ENCODE measurements around the gene SWI5.
"Not testable (repeated sequence)": the region's sequence is repeated elsewhere in the genome, so short reads cannot be mapped to it uniquely, and the experiment has no call there.

Gene SWI5

DNA sequence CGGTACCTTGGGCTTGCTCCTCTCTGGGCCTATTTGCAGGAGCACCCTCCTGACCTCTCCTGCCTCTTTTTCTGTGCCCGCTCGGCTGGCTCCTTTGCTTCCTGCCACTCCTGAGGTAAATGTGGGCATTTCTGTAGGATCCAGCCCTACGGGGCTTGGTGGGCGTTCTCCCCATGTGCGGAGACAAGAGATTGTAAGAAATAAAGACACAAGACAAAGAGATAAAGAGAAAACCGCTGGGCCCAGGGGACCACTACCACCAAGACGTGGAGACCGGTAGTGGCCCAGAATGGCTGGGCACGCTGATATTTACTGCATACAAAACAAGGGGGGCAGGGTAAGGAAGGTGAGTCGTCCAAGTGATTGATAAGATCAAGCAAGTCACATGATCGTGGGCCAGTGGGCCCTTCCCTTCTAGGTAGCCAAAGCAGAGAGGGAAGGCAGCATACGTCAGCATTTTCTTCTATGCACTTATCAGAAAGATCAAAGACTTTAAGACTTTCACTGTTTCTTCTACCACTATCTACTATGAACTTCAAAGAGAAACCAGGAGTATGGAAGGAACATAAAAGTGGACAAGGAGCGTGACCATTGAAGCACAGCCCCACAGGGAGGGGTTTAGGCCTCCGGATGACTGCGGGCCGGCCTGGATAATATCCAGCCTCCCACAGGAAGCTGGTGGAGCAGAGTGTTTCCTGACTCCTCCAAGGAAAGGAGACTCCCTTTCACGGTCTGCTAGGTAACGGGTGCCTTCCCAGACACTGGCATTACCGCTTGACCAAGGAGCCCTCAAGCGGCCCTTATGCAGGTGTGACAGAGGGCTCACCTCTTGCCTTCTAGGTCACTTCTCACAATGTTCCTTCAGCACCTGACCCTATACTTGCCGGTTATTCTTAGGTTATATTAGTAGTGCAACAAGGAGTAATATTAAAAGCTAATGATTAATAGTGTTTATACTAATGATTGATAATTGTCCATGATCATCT, 3.3 kb downstream of the SWI5 start:
- DNase-seq, result not testable (repeated sequence)

DNA sequence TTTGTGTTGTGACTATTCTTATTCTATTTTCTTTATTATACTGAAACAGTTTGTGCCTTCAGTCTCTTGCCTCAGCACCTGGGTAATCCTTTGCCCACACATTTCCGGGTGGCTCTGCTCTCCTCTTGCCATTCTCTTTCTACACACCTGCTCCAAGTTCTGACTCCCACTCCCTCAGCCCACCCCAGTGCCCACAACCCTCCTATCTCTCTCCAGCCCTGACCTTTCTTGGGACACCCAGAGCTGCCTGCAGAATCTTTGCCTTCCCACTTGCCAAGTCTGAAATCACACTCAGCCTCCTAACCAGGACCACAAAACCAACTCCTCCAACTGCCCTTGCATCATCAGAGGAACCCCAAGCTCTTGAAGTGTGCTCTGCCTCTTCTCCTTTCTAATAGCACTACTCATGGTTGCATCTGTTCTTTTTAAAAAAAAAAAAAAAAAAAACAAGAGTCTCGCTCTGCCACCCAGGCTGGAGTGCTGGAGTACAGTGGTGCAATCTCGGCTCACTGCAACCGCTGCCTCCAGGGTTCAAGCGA, 4.1 kb downstream of the SWI5 start:
- no peak for DNase-seq

DNA sequence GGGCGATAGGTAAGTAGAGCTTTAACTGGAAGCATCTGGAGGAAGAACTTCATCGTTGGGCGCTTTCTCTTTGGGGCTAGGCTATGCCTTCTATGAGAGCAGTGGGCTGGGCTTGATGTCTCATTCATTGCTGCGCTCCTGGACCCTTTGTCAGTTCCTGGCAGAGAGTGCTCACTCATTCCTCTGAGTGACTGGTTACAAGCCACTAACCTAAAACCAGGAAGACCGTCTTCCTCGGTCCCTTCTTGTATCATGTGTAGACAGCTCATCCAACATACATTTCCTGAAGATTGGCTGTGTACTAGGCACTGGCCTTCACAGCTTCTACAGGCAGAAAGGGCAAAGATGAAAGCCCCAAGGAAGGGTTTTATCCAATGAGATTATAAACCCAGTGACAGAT, 6.4 kb downstream of the SWI5 start:
- DNase-seq, result no peak

DNA sequence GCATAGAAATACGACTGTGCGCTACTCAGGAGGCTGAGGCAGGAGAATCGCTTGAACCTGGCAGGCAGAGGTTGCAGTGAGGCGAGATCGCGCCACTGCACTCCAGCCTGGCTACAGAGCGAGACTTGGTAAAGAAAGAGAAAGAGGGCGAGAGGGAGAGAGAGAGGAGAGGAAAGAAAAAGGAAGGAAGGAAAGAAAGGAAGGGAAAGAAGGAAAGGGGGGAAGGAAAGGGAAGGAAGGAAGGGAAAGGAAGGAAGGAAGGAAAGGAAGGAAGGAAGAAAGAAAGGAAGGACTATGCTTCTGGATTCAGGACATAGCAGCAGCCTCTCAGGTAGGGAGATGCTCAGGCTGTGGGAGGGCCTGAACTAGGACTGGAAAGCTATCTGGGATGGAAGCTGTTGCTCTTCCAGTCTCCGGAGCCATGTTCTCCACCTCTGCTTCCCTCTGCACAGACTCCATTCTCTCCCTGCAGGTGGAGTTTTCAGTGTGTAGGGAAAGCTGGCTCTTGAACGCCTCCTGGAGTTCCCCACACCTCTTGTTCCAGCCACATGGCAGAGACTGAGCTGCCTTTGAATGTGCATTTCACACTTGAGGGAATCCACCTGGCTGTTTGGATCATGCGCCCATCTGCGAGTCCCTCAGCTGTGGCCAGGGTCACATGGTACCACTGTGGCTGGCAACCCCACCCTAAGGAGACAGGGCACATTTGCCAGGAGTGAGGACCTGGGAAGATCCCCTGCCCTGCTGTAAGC, 9.1 kb downstream of the SWI5 start:
- no peak for DNase-seq

DNA sequence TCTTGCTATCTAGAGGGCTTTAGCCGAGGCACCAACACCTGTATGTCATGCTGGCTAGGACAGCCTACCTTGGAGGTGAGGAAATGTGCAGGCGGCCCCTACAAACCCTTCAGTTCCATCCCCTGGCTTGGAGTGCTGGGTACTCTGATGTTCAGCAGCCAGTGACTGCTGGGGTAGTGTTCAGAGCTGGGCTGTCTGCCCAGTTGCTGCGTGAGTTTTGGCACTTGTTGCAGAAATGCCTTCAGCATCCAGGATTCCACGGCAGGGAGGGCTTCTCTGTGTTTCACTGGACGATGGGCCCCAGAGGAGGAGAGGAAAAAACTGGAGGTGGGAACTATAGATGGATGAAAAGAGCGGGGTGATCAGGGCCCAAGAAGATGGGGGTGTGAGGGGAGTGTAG, 10.4 kb downstream of the SWI5 start:
- DNase-seq, result no peak

DNA sequence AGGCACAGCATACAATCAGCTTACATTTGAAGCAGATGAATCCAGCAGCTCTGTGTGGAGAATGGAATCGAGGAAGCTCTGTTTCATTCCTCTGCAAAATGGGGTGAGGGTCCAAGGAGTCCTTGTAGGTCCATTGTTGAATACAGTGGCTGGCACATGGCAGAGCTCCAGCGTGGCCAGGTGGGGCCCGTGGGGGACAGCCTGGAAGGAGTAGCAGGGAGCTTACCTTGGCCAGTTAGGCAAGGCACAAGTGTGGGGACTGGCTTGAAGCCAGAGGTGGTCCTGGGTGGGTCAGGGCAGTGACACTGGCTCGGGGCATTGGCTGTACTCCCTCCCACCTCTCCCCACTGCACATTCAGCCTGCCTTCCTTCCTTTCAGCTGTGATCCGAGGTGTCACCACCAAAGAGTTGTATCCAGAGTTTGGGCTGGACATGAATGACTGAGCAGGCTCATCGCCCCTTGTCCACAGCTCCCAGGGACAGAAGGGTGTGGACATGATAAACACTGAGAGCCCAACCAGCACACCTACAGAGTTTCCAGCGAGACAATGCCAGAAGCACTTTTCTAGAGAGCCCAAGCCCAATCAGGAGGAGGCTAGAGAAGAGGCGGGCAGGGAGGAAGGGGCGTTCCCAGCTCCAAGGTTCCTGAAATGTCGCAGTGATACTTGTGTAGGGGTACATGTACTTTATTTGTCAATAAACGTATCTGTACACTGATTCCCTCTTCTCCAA, 12.4 kb downstream of the SWI5 start:
- DNase-seq, result no peak

DNA sequence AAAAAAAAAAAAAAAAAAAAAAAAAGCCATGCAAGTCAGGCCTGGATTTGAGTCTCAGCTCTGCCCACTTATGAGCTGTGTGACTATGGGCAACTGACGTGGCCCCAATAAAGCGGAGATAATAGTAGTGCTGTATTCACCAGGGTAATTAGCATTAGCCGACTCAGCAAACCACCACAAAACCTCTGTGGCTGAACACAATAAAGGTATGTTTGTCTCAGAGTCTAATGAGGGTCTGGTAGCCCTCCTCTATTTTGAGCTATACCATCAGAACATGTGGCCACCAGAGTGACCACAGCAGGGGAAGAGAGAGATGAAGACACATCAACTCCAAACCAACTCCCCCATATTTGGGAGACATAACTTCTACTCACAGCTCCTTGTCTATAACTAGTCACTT, 15.9 kb downstream of the SWI5 start:
- DNase-seq, result no peak

DNA sequence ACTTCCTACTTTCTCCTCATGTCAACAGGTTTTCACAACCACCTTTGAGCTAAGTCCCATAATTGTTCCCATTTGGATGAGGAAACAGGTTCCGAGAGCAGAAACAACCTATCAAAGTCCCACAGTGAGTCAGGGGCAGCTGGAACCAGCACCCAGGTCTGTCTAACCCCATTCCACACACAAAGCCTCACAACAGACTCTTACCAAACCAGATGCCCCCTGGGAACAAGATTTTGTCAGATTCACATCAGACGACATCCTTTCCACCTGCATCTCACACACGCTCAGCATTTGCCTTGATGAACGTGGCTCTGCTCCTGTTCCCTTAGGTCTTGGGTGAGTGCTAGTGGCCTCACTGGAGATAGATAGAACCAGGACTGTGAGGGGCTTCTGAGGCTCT, 17.0 kb downstream of the SWI5 start:
- no peak for DNase-seq

DNA sequence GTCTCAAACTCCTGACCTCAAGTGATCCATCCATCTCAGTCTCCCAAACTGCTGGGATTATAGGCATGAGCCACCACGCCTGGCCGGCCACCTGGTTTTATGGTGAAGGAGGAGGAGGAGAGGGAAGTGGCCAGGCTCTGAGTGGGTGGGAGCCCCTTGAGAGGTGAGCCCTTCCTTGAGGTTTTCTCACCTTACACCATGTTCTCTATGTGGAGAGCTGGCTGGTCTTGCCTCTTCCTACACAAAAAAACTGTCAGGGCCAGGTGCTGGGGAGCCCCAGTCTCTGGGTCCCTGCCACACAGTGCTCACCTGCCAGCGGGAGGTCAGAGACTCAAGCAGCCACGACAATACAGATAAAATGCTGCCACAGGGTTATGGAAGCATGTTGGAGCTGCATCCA, 18.1 kb downstream of the SWI5 start:
- no peak for DNase-seq

DNA sequence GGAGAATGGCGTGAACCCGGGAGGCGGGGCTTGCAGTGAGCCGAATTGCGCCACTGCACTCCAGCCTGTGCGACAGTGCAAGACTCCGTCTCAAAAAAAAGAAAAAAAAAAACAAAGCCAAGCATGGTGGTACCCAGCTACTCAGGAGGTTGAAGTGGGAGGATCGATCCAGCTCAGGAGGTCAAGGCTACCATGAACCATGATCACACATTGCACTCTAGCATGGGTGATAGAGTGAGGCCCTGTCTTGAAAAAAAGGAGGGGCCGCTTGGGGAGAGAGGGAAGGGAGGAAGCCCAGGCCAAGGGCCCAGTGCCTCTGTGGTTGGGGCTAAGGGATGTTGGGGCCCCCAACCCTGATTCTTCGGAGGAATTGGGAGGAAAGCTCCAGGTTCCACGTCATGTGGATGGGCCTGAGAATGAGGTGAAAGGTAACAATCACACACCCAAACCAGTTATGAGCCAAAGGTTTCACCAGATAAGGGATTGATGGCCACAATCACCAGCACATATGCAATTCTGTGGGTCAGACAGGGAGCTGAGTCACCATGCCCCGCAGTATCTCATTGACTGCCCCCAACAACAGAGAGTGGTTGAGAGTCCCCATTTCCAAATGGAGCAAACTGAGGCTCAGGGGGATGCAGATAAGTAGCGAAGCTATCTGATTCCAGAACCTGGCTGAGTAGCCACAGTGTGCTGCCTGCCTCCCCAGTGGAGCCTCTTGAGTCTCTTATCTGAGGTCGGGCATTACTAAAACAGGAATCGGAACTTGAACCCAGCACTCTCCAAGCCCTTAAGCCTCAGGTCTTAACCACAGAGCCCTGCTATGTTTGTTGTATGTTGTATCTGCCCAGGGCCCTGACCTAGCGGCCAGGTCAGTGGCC, 20.5 kb downstream of the SWI5 start:
- no peak for DNase-seq

DNA sequence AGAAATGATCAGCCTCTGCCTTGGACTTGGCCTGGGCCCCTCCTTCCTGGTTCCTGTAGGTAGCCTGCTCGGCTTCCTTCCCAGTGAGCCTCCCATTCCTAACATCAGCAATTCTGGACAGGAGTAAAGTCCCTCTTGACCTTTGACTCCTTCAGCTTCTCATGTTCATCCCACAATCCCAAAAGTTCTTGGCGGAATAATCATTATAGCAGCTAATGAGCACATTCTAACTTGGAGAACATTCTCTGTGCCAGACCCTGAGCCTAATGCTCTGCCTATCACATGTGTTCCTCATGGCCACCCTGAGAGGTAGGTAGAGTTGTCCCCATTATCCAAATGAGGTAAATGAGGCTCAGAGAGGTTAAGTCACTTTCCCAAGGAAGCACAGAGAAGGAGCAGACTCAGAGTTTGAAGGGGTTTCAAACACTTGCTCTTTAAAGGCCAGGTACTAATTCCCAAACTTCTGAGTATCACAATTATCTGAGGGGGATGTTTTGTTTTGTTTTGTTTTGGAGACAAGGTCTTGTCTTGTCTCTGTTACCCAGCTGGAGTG, 21.2 kb downstream of the SWI5 start:
- no peak for DNase-seq

DNA sequence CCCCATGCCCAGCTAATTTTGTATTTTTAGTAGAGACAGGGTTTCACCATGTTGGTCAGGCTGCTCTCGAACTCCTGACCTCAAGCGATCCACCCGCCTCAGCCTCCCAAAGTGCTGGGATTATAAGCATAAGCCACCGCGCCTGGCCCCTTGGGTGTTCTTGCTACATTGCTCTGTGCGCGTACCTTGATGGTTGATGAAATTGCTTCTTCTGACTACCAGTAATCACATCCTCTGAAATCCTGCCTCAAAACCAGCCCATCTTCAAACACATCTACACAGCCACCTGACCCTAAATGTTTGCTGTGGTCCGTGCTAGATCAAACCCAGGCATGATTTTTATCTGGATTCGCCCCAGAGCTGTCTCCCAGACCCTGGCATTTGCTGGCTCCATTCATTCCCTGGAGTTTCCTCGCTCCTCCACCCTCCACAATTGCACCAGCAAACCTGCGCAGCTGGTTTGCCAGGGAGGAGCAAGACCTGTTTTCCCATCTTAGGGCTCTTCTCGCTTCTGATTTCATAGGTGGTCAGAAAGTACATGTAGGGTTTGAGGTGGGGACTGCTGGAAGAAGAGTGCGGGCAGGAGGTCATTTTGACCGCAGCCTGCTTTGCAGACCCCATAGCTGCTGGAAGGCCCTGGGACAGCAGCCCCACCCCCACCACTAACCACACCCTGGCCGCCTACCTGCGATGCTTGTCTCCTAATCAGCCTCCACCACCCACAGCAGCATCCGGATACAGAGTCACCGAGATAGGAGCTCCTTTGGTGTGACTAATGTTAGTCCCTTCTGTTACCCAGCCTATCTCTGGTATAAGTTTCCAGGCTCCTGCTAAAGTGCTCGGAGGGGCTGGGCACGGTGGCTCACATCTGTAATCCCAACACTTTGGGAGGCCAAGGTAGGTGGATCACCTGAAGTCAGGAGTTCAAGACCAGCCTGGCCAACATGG, 22.7 kb downstream of the SWI5 start:
- DNase-seq, result no peak

DNA sequence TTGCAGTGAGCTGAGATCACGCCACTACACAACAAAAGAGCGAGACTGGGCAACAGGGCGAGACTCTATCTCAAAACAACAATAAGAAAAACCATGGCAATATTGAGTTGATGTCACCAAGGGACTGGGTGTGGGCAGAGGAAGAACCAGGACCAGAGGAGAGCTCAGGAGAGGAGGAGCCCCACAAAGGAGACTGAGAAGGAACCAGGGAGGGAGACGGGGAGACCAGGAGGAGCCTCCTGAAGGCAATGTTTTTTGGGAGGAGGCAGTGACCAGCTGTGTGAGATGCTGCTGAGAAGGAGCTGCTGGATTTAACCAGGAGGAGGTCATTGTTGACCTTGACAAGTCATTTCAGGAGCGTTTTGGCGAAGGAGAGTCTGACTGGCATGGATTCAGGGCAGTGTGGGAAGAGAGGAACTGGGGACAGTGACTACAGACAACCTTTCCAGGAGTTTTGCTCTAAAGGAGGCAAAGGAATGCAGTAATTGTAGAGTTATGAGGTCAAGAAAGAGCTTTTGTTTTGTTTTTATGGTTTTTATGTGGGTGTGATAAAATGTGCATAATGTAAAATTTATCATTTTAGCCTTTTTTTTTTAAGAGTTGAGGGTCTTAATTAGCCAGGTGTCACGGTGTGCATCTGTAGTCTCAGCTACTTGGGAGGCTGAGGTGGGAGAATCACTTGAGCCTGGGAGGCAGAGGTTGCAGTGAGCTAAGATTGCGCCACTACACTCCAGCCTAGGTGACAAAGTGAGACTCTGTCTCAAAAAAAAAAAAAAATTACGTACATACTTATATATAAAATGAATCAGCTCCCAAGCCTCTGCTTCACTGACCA, 28.3 kb downstream of the SWI5 start:
- DNase-seq, result no peak

DNA sequence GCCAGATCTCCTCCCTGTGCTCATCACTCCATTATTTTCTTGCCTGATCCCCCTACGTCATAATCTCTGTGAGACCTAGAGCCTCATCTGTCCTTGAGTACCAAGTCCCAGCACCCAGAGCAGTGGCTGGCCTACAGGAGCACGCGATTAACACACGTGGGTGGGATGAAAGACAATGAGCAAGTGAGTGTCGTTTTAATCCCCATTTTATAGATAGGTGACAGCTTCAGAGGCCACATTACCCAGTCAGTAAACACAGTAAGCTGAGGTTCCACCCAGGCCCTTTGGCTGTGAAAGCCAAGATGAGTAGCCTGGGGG, 28.9 kb downstream of the SWI5 start:
- DNase-seq, result no peak

DNA sequence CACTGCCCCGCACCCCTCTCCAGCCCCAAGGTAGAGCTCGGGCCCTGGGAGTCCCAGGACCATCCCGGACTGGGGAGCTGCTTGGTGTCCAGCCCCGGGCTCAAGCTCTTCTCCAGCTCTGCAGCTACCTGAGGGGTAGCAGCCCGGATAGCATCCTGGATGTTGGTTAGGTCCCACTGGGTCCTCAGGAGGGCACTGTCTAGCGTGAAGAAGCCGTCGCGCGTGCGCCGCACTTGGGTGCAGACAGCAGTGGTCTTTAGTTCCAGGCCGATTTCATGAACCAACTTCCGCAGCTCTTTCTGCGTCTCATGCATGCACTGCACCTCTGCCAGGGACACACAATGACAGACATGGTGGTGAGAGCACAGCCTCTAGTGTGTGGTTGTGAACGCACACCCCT, 33.5 kb downstream of the SWI5 start:
- DNase-seq, result no peak

DNA sequence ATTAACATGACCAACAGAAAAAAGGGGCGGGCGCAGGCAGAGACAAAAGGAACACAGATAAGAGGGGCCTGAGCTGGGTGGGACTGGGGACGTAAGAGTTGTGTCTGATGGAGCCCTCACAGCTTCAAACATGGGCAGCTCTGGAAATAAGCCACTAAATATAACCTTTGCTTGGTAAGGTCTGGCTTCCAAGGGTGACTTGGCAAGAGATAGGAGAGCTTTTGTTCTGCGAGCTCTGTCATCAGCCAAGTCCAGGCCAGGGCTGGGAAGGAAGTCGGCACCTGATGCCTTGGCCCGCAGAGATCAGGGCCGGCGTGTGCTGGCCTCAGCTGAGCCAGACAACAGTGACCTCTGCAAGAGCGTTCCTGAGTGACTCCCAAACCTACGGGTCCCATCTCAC, 34.4 kb downstream of the SWI5 start:
- DNase-seq, result no peak

DNA sequence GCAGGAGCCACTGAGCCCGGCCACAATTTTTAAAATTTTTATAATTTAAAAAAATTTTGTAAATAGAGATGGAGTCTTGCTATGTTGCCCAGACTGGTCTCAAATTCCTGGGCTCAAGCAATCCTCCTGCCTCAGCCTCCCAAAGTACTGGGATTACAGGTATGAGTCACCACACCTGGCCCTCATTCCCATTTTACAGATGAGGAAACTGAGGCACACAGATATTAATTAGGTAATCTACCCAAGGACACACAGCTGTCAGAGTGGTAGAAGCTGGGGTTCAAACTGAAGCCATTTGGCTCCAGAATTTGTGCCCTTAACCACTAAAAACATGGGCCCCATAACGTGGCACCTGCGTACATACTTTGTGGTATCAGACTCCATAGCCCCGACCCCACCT, 38.6 kb downstream of the SWI5 start:
- DNase-seq, result no peak

DNA sequence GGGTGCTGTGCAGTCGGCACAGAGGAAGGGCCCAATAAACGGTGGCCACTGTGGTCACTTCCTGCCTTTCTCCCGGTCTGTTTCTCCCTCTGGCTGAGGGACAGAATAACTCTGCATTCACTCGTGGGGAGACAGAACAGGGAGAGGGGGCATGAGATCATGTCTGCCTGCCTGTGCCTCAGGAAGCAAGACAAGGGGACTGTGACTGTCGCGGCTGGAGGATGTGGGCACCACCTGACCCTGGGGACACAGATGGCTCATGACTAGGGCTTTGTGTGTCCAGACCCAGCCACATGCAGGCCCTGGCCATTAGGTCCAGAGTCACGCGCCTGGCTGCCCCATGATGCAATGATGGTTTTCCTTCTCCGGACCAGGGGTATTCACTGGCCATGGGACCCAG, 40.3 kb downstream of the SWI5 start:
- no peak for DNase-seq

DNA sequence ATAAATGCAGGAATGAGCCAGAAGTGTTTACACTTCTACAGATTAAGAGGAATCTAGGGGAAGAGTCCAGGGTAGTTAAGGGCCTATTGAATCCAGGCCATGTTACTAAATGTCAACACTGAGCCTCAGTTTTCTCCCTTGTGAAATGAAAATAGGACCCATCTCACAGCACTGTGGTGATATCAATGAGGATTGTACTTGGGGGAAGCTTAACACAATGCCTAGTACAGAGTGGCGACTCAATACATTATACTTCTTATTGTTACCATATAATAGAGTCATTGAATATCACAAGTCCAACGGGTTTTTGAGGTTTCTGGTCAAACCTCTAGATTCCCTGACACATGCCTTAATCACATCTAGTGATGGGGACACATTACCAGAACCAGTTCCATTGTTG, 41.6 kb downstream of the SWI5 start:
- no peak for DNase-seq

DNA sequence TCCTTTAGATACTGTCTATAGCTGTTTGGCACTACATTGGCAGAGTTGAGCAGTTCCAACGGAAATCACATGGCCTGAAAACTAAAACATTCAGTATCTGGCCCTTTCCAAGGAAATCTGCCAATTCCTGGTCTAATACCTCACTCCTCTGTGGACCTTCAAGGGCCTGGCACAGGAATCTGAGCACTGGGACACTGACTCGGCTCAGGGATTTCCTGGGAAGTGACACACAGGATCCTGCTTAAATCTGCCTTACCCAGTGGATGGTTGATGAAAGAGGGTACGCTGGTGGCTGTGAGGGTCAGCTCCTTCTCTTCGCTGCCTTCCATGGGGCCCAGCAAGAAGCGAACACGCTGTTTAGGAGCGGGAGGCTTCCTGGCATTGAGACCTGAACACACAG, 45.3 kb downstream of the SWI5 start:
- DNase-seq, result no peak

Measured in NCI-H2107 (cell line).